Measurements from ENCODE around the gene WNT9A. TPM values are rescaled to one million over a fixed set of nuclear protein-coding genes. Genes with fewer than 3 reads are reported as not detected.

WNT9A gene
- total and polyA plus RNA-seq, 3 donors from 2014 or later = 3.1 to 4.3 (median 3.5) TPM

- Histone ChIP-seq H3K36me3 (ENCODE audit: low read depth, missing control alignments) (no peaks in the 10 kb centered on the region), H3K27ac (no peak overlapping the region), H3K4me3 (no peak overlapping the region), H3K9me3 (no peaks in the 10 kb centered on the region), H3K4me1 (no peaks in the 10 kb centered on the region), H3K27me3 (no peaks in the 10 kb centered on the region)
- WGBS, 2 donors = 63 to 85% methylated on average over 9 to 14 of the region's 18 CpGs
- TF ChIP-seq POLR2A (IDR thresholded peaks at IDR 0.05) = no peak
- TF ChIP-seq CTCF (IDR thresholded peaks at IDR 0.05) = no peak
- intact Hi-C loops (cut with DNase I; ENCODE audit: low total_unique reads) = no loop called here
- no peak for DNase-seq
Measured at GRCh38 chr1:227952374-227953021, 4.8 kb upstream of the WNT9A start.

- TF ChIP-seq POLR2A (IDR thresholded peaks at IDR 0.05) (no peak), CTCF (IDR thresholded peaks at IDR 0.05) (no peak)
- no peak overlapping the region for H3K4me3 ChIP-seq
- no peaks in the 10 kb centered on the region for H3K36me3 ChIP-seq (ENCODE audit: low read depth, missing control alignments)
- WGBS, 2 donors = 91 to 94% methylated on average over 6 to 9 of the region's 9 CpGs
- H3K27ac ChIP-seq = no peak overlapping the region
- DNase-seq = no peak
- peaks cover 4% of the 10 kb centered on the region for H3K4me1 ChIP-seq
- H3K9me3 ChIP-seq = no peaks in the 10 kb centered on the region
- no peaks in the 10 kb centered on the region for H3K27me3 ChIP-seq
- intact Hi-C loops (cut with DNase I; ENCODE audit: low total_unique reads) = no loop called here
Measured at GRCh38 chr1:227951624-227952373, 4.1 kb upstream of the WNT9A start.

GRCh38 chr1:227950735-227951346 is 3.1 kb upstream of the WNT9A start:
- Histone ChIP-seq H3K36me3 (ENCODE audit: low read depth, missing control alignments) (no peaks in the 10 kb centered on the region), H3K4me1 (peaks cover 11% of the 10 kb centered on the region), H3K9me3 (no peaks in the 10 kb centered on the region), H3K27me3 (no peaks in the 10 kb centered on the region), H3K27ac (no peak overlapping the region), H3K4me3 (no peak overlapping the region)
- intact Hi-C loops (cut with DNase I; ENCODE audit: low total_unique reads) = no loop called here
- DNase-seq = no peak
- TF ChIP-seq POLR2A (IDR thresholded peaks at IDR 0.05) = no peak
- WGBS, 2 donors = 85% methylated on average over 6 to 8 of the region's 8 CpGs

- WGBS, 2 donors = 82 to 83% methylated on average over 10 to 12 of the region's 13 CpGs
- no peak for TF ChIP-seq CTCF (IDR thresholded peaks at IDR 0.05)
- TF ChIP-seq POLR2A (IDR thresholded peaks at IDR 0.05) = no peak
- Histone ChIP-seq H3K36me3 (ENCODE audit: low read depth, missing control alignments) (no peaks in the 10 kb centered on the region), H3K27ac (no peak overlapping the region), H3K4me1 (peaks cover 18% of the 10 kb centered on the region), H3K27me3 (no peaks in the 10 kb centered on the region), H3K9me3 (no peaks in the 10 kb centered on the region), H3K4me3 (no peak overlapping the region)
- intact Hi-C loops (cut with DNase I; ENCODE audit: low total_unique reads) = loop anchor here (5.0 to 10.0 kb wide), 2 partner anchors 63 to 465 kb away; no protein-coding TSS in a partner anchor
- DNase-seq = no peak
Measured at GRCh38 chr1:227949954-227950734, 2.4 kb upstream of the WNT9A start.
